ENCODE results near the gene PPAN.

The PPAN gene

DNA sequence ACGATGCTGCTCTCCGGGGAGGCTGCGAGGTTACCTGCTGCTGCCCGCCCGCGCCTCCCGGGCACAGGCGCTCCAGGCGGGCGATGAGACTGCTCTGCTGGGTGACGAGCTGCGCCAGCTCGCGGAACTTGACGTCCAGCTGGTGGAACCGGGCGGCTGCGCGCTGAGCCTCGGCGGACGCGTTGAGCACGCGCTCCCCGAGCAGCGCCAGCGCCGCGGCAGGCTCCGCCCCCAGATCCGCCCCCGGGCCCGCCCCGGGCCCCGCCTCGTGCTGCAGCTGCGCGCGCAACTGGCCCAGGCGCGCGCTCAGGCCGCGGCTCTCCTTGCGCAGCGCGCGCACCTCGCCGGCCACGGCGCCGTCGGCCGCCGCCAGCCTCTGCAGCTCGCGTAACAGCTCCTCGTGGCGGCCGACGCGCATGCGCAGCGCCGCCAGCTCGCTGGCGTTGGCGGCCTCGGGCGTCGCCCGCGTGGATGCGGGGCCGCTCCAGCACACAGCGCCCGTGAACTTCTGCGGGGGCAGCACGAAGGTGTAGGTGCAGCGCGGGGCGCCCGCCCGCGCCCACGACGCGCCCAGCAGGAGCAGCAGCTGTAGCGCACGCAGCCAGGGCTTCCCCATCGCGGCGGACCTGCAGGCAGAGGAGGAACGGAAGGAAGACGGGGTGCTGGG, 10.1 kb upstream of the PPAN start:
- TF ChIP-seq, protein P1, sequence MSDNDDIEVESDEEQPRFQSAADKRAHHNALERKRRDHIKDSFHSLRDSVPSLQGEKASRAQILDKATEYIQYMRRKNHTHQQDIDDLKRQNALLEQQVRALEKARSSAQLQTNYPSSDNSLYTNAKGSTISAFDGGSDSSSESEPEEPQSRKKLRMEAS (IDR thresholded peaks at IDR 0.05; ENCODE audit: low read depth, low read length), result peak; percentile 91
- TF ChIP-seq, protein P2, sequence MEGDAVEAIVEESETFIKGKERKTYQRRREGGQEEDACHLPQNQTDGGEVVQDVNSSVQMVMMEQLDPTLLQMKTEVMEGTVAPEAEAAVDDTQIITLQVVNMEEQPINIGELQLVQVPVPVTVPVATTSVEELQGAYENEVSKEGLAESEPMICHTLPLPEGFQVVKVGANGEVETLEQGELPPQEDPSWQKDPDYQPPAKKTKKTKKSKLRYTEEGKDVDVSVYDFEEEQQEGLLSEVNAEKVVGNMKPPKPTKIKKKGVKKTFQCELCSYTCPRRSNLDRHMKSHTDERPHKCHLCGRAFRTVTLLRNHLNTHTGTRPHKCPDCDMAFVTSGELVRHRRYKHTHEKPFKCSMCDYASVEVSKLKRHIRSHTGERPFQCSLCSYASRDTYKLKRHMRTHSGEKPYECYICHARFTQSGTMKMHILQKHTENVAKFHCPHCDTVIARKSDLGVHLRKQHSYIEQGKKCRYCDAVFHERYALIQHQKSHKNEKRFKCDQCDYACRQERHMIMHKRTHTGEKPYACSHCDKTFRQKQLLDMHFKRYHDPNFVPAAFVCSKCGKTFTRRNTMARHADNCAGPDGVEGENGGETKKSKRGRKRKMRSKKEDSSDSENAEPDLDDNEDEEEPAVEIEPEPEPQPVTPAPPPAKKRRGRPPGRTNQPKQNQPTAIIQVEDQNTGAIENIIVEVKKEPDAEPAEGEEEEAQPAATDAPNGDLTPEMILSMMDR (IDR thresholded peaks at IDR 0.05; ENCODE audit: low read depth, low read length), result no peak
- peak; percentile 97 for TF ChIP-seq MYC (IDR thresholded peaks at IDR 0.05; ENCODE audit: low read depth, low read length)
- peak; percentile 100 for TF ChIP-seq POLR2A (IDR thresholded peaks at IDR 0.05; ENCODE audit: extremely low read depth, insufficient read length)
- DNase-seq (ENCODE audit: low read depth), result peak; percentile 98
- peak overlapping the region; percentile 48 for H3K4me3 ChIP-seq (ENCODE audit: low read depth, low read length)

DNA sequence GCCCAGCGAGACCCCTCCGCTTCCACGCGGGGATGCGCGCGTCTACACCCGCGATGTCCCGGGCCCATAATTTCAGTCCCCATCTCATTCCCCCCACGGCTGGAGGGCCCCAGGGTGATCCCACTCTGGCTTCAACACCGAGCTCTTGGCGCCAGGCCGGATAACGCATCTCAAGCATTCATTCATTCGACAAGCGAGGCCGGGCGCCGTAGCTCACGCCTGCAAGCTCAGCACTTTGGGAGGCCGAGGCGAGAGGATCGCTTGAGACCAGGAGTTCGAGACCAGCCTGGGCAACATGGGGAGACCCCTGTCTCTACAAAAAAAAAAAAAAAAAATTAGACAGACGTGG, 9.6 kb upstream of the PPAN start:
- TF ChIP-seq, protein P2 (IDR thresholded peaks at IDR 0.05; ENCODE audit: low read depth, low read length), result no peak

DNA sequence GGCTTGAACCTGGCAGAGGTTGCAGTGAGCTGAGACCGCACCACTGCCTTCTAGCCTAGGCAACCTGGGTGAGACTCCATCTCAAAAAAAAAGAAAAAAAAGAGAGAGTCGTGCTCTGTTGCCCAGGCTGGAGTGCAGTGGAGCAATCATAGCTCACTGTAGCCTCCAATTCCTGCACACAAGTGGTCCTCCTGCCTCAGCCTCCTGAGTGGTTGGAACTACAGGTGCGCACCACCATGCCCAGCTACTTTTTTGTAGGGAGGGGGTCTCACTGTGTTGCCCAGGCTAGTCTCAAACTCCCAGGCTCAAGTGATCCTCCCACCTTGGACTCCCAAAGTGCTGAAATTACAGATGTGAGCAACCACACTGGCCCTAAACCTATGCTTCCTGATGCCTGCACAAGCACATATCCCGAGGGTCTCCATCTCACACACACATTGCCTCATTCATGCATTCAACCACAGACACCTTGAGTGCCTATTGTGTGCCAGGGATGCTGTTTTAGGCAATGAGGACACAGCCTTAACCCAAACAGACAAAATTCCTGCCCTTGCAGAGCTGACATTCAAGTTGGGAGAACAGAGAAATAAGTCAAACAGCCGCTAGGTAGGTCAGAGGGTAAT, 5.9 kb upstream of the PPAN start:
- H3K4me3 ChIP-seq (ENCODE audit: low read depth, low read length), result no peak overlapping the region
- peak; percentile 24 for DNase-seq (ENCODE audit: low read depth)
- TF ChIP-seq, protein P1 (IDR thresholded peaks at IDR 0.05; ENCODE audit: low read depth, low read length), result no peak
- TF ChIP-seq MYC (IDR thresholded peaks at IDR 0.05; ENCODE audit: low read depth, low read length) (no peak), POLR2A (IDR thresholded peaks at IDR 0.05; ENCODE audit: extremely low read depth, insufficient read length) (no peak)
- TF ChIP-seq, protein P2 (IDR thresholded peaks at IDR 0.05; ENCODE audit: low read depth, low read length), result no peak

More for the DNA sequence above, 9.6 kb upstream of the PPAN start:
- no peak for DNase-seq (ENCODE audit: low read depth)
- peak overlapping the region; percentile 48 for H3K4me3 ChIP-seq (ENCODE audit: low read depth, low read length)

DNA sequence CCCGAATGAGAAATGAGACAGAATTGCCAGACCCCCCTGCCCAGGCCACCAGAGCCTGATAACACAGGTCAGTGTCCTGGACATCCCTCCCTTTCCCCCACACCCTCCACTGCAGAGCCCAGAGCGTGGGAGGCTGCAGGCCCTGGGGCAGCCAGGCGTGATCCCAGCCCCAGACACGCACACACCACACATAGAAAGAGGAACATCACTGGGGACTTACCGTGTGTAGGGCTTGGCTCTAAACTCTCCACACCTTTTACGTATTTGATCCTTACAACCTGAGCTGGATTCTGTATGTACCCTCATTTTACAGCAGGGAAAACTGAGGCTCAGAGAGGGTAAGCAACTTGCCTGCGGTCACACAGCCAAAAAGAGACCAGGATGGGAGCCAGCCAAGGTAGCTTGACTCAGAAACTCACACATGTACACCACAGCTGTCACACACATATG, 3.4 kb upstream of the PPAN start:
- H3K4me3 ChIP-seq (ENCODE audit: low read depth, low read length), result no peak overlapping the region
- TF ChIP-seq MYC (IDR thresholded peaks at IDR 0.05; ENCODE audit: low read depth, low read length) (peak; percentile 68), POLR2A (IDR thresholded peaks at IDR 0.05; ENCODE audit: extremely low read depth, insufficient read length) (no peak)
- TF ChIP-seq, protein P1 (IDR thresholded peaks at IDR 0.05; ENCODE audit: low read depth, low read length), result 0 out of 2 replicates have a peak, but pooled peaks have one; percentile 53
- TF ChIP-seq, protein P2 (IDR thresholded peaks at IDR 0.05; ENCODE audit: low read depth, low read length), result no peak
- peak; percentile 70 for DNase-seq (ENCODE audit: low read depth)

DNA sequence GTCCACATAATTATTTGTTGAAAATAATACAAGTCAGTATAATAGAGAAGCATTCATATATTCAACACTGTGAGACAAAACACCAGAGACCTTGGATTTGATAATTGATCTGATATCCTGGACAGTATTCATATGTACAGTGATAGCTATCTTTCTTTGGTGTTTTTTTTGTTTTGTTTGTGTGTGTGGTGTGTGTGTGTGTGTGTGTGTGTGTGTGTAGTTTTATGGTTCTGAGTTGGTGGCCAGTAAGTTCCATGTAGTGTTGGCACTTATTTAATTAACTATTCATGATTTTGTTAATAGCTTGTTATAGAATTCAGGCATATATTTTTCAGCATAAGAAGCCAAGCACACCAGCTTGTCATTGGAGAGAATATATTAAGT, 2.0 kb upstream of the PPAN start:
- H3K4me3 ChIP-seq (ENCODE audit: low read depth, low read length), result no peak overlapping the region

More for the DNA sequence above, 2.0 kb upstream of the PPAN start:
- DNase-seq (ENCODE audit: low read depth), result no peak
- TF ChIP-seq, protein P2 (IDR thresholded peaks at IDR 0.05; ENCODE audit: low read depth, low read length), result no peak
- no peak for TF ChIP-seq POLR2A (IDR thresholded peaks at IDR 0.05; ENCODE audit: extremely low read depth, insufficient read length)
- TF ChIP-seq MYC (IDR thresholded peaks at IDR 0.05; ENCODE audit: low read depth, low read length), result no peak
- TF ChIP-seq, protein P1 (IDR thresholded peaks at IDR 0.05; ENCODE audit: low read depth, low read length), result no peak

Measured in NB4 (cell line).